Measurements from ENCODE around the gene MIP.
"Not testable (repeated sequence)": the region's sequence is repeated elsewhere in the genome, so short reads cannot be mapped to it uniquely, and the experiment has no call there.

The MIP gene

DNA sequence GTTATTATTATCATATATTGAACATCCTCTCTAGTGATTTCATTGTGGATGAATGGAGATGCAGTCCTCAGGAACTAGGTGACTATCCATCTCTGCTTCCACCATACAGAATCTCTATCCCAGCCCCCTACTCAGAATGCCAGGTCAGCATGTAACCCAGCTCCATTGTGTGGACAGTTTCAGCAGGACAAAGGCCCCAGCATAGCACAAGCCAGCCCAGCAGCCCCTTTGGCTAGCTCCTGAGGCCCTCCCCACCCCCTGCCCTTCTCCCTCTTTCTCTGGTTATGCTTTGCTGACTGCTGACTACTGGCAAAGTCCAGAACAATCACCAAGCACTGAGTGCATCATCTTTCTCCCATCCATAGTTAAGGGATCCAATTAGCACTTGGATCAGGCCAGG, 8.1 kb upstream of the MIP start:
- DNase-seq, result no peak

DNA sequence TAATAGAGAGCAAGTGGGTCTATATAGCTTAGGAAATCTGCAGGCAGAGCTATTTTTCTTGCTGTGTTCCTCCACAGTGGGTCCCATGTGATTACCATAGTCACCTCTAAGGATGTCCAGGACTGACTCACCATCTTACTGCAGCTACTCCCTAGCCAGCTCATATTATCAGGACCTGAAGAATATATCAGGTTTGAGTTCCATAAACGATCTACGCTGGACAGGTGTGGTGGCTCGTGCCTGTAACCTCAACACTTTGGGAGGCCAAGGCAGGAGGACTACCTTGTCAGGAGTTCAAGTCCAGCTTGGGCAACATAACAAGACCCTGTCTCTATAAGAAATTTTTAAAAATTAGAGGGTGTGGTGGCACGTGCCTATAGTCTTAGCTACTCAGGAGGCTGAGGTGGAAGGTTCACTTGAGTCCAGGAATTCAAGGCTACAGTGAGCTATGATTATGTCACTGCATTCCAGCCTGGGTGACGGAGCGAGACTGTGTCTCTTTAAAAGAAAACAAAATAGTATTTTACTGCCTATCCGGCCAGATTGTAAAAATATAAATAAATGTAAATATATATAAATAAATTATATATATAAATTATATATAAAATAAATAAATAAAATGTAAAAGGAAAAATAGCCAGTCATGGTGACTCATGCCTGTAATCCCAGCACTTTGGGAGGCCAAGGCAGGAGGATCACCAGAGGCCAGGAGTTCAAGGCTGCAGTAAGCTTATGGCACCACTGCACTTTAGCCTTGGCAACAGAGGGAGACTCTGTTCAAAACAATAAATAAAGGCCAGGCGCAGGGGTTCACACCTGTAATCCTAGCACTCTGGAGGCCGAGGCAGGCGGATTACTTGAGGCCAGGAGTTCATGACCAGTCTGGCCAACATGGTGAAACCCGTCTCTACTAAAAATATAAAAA, 7.0 kb upstream of the MIP start:
- DNase-seq, result no peak

DNA sequence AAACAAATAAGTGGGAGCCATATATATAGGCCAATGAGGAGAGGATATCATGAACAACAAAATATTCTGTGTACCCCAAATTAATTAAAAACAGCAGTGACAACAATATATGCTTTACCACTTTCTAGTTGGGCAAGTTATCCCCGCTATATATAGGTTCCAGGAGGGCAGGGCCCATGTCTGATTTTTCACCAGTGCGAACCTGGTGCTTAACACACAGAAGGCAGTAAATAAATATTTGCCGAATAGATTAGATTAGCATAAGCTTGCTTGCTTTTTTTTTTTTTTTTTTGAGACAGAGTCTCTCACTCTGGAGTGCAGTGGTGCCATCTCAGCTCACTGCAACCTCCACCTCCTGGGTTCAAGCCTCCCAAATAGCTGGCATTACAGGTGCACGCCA, 3.4 kb upstream of the MIP start:
- no peak for DNase-seq

DNA sequence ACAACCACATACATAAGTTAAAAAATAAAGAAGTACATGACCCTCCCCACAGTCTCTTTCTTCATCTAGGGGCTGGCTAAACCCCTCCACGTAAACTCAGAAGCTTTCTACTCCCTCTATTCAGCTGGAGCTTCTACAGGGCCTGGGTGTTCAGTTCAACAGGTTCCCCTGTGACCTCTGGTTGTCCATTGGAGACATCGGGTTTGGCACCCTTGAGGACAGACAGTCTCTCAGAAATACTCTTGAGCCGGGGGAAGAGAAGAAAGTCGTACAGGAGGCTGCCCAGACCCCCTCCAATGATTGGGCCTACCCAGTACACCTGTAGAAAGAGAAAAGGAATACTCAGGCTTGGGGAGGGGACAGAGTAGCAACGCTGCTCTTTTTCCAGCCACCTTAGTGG, 3.3 kb downstream of the MIP start:
- DNase-seq, result no peak

DNA sequence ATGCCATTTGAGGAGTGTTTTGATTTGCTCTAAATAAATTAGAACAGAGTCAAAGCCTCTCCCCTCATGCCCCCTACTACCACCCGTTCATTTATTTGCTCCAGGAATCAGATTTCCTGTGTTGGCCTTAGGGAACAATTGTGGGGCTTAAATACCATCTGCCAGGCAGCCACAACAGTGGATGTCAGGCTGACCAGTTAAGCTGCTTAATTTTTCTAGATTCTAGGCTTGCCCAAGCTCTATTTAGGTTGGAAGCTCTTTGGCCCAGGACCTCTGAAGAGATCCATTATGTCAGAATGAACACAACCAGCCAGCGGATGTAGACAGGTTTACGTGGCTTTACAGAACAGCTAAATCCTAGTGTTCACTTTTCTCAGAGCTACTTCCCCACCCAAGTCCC, 4.2 kb downstream of the MIP start:
- no peak for DNase-seq

DNA sequence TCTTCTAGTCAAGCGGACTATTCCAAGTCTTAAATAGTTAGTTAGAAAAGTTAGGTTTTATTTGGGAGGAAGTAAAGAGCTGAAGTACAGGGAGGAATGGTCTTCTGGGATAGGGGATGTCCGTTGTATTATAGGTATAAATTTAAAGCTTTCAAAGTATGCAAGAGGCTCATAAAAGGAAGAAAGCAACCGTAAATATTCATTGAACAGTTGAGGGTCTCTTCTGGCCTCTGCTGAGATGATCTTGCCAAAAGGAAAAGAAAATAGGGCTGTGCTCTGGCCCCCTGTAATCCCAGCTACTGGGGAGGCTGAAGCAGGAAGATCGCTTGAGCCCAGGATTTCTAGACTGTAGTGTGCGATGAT, 4.9 kb downstream of the MIP start:
- no peak for DNase-seq

DNA sequence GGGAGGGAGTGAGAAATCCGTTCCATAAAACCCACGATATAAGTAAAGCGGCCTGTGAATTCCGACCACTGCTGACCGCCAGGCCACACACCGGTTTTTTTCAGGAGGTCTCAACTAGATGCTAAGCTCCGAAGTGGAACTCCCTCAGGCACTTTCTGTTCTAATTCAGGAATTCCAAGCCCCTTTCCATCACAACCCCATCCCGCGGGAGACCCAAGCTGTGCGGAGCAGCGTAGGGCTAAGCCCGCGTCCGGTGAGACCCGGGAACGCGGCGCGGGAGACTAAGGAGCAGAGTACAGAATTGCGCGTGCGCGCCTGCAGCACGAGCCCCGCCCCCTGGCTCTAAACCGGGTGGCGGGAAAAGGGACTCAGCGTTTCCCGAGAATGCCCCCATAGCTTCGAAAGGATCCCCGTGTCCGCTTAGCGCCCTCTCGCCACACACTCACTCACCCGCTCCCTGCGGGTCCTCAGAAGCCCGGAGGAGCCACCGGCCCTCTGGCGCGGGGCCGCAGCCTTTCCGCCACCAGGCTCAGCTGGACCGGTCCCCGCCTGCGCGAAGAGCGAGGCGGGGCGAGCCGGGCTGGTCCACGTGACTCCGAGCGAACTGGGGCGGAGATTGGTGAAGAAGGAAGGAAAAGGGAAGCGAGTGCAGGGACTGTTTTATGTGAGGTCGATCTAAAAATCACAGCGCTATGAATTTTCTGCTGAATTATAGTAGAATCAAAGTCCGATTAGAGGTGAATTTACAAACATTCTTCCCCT, 5.4 kb downstream of the MIP start, which contains the start of gene TIMELESS:
TIMELESS (minus strand) TSS at position 567 of the 762 bp plus-strand sequence. CDS start 15,256 bp downstream, outside the sequence.
- peak; percentile 91 for DNase-seq

DNA sequence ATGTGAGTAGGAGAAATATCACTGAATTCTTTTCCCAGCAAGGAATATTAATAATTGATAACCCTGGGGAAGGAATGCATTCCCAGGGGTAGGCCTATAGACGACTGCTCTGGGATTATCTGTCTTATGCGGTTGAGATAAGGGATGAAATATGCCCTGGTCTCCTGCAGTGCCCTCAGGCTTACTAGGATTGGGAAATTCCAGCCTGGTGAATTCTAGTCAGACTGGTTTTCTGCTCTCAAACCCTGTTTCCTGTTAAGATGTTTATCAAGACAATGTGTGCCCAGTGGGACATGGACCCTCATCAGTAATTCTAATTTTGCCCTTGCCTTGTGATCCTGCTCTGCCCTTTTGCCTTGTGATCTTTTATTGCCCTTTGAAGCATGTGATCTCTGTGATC, 11.2 kb downstream of the MIP start:
- not testable (repeated sequence) for DNase-seq

DNA sequence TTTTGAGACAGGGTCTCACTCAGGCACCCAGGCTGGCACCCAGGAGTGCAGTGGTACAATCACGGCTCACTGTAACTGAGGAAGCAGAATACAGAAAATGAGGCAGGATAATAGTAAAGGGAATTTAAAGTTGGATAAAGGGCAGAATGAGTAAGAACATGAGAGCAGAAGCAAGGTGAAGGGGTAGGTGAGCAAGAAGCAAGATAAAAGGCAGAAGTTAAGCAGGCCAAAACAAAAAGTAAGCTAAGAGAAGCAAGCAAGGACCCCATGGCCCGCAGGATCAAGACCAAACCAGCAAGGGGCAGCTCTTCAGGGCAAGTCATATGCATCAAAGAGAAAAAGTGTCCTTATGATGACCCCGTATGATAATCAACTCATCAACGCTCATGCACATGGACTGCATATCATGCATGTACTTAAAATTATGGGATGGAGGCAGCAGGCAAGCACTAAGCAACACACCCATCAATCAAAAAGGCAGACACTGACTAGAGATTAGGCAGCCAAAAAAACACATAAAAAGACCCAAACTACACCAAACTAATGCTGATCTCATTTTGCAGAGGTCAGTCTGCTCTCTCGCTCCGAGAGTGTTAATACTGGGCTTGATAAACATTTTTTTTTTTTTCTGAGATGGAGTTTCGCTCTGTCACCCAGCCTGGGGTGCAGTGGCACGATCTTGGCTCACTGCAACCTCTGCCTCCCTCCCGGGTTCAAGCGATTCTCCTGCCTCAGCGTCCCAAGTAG, 16.9 kb downstream of the MIP start:
- no peak for DNase-seq

DNA sequence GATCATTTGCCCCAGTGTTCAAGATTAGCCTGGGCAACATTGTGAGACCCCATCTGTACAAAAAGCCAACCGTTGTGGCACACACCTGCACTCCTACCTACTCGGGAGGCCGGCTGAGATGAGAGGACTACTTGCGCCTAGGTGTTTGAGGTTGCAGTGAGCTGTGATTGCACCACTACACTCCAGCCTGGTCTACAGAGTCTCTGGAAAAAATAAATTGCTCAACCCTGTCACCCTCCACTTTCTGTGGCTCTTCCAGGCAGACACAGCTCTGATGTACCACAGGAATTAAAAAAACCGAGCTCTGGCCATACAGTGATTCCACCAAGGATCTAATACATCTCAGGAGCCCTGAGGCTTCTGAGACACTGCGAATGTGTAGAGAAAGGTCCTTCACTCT, 19.6 kb downstream of the MIP start:
- no peak for DNase-seq

DNA sequence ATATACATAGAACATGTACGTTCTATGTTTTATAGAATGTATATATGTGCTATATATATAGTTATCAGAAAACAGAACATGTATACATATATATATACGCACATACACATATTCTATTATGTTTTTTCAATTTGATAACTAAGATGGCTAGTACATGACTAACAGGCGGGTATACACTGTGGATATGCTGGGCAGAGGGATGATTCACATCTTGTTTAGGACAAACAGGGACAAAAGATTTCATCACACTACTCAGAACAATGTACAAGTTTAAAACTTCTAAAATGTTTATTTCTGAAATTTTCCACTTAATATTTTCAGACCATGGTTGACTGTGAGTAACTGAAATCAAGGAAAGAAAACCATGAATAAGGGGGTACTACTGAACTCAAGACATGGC, 22.6 kb downstream of the MIP start:
- DNase-seq, result no peak

DNA sequence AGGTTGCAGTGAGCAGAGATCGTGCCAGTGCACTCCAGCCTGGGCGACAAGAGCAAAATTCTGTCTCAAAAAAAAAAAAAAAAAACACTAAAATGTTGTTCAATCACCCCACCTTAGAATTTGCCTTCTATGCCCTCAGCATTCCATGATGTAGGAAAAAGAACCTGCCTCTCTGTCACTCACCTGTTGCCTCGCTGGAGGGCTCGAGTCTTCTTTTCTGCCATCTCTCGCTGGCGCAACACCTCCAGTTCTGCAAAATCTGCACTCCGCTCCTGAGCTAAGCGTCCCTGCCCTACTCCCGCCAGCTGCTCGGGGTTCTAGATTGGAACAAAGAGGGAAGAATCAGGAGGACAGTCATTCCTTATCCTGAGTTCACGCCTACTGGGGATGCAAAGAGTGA, 23.2 kb downstream of the MIP start:
- no peak for DNase-seq

DNA sequence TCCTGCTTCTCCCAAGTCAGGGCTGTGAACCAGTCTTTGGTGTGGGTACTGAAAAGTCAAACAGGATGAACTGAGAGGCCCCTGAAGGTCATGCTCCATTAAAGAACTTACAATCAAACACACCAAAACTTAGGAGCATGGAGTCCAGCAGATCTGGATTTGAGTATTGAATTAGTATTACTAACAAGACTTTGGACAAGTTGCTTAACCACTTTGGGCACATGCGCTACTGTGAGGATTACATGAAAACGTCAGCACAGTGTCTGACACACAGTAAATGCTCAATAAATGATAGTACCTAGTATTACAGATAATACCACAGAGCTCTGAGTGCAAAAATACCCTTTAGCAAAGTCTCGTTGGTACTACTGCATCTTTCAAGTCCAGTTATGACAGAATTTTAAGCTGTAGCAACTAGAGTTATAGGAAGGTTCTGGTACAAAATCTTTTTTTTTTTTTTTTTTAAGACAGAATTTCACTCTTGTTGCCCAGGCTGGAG, 28.5 kb downstream of the MIP start:
- DNase-seq, result no peak

DNA sequence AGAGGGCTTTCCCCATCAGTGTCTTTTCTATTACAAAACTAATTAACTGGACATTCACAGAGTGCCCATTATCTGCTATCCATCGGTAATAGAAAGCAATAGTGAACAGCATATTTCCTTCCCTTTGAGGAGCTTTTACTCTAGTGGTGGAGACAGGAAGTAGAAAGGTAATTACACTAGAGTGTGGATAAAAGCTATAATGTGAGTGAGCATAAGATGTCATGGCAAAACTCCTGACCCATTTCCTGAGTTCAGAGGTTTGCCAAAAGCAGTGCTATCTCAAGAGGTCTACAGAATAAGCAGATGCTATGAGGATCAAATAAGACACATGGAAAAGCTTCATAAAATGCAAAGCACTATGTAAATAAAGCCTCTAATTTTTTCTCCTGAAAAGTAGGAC, 29.3 kb downstream of the MIP start:
- no peak for DNase-seq

DNA sequence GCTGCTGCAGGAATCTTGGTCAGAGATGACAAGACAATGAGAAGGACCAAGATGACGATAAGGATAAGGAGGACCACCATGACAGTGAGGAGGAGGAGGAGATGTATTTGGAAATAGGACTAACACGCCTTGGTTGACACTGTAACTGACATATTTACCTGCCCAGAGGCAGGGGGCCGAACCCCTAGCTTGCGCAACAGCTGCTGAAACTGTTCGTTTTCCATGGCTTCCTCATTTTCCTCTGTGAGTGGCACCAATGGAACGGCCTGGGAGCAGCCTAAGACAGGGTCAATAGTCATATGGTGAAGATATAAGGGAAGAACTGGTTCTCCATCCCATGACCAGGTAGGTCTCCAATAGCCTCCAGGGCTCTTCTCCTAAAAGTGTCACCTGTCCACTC, 34.0 kb downstream of the MIP start:
- DNase-seq, result no peak

DNA sequence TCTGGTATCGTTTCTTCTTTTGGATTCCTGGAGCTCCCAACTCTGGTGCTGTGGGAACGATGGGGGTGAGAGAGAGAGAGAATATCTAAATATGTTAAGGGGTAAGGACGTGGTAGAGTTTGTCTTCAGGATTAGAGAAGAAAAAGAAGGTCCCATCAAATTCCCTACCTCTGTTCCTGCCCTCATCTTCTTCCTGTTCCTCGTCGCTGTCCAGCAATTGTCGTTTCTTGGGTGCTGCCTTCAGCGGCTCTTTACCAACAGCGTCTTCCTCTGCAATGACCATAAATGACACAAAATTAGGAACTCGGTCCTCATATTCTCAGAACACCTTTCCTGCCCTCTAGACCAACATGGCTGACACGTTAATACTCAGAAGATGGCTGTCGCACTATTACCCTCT, 36.7 kb downstream of the MIP start:
- no peak for DNase-seq

DNA sequence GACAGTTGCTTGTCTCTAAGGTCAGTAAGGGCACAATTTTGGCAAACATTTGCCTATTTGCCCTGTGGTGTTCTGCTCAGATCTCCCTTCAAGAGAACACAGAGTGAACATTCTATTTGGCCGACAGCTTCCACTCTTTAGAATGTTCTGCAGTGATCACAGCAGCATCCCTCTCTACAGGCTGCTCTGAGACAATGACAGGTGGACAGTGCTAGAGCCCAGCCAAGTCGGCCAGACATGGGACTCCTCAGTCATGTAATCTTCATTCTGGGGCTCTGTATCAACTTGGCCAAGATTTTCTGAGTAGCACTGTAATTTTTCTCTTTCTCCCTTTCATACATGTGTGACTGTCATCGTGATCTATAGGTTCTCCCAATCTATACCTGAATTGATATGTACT, 40.1 kb downstream of the MIP start:
- DNase-seq, result no peak

DNA sequence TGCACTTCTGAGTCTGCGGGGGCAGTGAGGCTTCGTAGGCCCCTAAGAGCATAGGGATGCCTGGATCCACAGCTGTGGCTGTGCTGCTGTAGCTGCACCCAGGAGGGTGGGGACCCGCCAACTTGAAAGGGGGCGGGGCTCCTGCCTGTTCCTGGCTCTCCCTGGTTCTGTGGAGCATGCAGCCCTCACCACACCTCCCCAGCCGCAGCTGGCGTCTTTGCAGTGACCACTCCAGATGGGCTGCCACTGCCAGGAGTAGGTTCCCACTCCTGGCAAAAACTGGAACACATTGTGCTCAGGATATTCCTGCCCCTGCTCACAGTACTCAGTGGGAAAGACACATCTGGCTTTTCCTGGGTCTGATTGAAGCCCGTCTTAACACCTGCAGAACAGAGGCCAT, 41.1 kb downstream of the MIP start:
- DNase-seq, result no peak

DNA sequence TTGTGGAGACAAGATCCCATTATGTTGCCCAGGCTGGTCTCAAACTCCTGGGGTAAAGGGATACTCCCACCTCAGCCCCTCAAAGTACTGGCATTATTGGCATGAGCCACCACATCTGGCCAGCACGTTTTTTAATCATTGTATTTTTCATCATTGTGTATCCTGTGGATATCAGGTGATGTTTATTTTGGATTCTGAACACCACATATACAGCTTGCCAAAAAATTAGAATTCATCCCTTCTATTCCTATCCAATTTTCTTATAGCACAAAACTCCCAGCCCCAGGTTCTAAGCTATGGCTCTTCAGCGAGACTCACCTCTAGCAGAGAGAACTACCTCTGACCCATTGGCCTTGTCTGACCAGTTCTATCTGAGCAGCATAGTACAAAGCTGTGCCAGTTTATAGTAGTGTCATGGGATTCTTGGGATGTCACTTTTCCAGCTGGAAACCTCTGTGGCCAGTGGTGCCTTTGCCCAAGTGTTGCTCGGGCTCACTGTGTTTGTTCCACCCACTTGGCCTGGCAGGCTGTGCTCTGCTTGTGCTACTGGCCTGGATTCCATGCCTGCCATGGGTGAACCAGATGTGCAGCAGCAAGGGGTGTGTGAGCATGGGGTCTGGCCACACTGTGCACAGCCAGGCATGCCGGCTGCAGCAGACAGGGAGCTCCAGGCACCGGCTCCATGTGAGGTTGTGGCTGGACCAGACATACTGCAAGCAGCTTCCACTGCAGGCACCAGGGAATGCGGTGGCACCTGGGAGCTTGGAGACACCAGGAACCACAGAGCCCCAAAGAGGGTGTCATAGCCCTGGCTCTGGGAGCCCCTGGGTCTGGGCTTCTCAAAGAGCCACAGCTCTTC, 42.4 kb downstream of the MIP start:
- no peak for DNase-seq

DNA sequence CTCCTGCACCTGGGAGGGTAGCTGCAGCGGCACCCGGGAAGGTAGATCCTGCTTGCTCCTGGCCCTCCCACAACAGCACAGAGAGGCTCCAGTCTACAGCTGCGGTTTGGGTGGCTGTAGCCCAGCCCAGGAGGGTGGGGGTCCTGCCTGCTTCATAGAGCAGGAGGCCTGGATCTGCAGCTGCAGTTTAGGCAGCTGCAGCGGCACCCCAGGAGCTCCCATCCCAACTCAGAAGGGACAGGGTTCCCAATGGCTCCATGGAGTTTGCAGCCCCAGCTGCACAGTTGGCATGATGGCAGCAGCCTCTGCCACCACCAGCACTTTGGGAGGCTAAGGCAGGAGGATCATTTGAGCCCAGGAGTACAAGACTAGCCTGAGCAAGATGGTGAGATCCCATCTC, 43.7 kb downstream of the MIP start:
- no peak for DNase-seq

DNA sequence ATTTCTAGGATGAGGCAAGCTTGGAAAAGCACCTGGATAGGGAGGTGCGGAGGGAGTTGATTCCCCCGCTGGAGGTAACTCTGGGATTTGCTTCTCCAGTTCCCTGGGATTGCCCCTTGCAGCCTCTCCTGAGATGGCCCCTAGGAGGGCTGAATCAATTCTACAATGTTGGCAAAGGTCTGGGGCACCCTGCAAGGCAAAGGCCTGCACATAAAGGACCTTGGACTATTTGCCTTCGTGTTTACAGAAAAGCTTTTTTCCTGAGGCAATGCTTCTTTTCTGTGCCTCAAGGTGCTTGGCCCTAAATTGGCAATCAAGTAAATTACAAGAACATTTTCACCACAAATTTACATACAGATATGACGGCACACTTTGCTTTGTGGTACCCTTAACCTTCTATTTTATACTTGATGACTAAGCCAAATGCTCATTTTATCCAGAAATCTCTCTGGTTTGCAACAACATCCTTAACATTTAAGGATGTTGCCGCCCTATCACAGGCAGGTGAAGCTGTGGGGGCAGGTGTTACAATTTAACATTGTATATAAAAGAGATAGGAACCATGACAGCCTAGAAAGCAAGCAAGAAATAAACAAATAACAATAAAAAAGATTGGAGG, 45.5 kb downstream of the MIP start:
- no peak for DNase-seq

DNA sequence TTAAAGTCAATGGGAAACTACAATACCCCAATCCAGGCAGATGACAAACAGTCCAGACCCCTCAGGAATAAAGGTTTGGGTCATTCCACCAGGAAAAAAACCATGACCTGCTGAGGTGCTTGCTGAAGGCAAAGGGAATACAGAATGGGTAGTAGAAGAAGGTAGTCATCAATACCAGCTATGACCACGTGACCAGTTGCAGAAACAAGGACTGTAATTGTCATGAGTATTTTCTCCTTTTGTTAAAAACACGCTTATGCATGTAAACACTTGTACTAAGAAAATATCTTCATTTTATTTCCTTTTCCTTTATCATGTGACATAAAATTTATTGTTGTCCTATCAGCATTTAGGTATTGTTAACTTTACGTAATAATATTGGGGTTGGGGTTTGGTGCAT, 50.2 kb downstream of the MIP start:
- not testable (repeated sequence) for DNase-seq

All from activated CD4-positive, alpha-beta T cell treated with anti-CD3 and anti-CD28 coated beads, Interleukin-10, Interleukin-2, amounts not matched to agents 100 ng/mL and 50 ng/mL, durations not matched to agents 16 hours and 8 hours (primary cell).